Measurements from ENCODE around the gene ZSCAN5B.
"Not testable (repeated sequence)": the region's sequence is repeated elsewhere in the genome, so short reads cannot be mapped to it uniquely, and the experiment has no call there.

Gene ZSCAN5B

DNA sequence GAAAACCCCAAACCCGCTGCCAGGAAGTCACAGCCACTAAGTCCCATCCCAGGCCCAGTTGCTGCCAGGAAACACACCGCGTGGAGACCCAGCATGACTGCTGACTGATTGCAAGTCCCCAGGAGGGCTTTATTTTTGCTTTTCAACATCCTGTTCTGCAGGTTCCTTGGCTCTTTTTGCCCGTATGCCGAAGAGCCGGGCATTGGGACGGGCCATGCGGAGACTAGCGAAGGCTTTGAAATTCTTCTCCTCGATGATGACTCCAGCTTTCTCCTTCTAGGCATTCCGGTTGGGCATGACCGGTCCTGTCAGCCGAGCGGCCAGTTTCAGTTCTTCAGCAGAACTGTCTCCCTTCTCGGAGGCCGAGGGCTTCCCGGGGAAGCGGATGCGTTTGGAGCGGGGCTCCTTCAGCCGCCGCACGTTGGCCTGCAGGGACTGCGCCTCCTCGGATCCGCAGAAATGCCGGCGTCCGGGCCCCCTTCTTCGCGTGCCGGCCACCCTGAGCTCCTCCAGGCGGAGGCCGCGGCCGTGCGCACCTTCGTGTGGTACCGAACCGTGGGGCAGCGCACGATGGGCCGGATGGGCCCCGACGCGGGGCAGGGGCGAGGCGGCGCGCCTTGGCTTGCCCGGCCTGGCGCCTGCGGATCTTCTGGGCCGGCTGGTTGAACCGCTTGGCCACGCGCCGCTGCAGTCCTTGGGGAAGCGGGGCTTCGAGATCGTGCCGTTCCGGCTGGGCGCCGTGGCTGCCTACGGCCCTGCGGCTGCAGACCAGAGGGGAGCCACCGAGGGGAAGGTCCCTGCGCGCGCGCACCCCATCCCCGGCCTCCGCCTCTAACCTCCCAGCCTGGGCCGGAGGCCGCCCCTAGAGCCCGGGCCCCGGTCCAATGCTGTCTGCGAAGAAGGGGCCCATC is 19.7 kb upstream of the ZSCAN5B start:
- DNase-seq (ENCODE audit: low read depth) = no peak
- TF ChIP-seq CTCF (IDR thresholded peaks at IDR 0.05; ENCODE audit: insufficient read depth, low read depth, low read length, missing control alignments) = no peak
- no peak overlapping the region for H3K4me3 ChIP-seq (ENCODE audit: low read depth, low read length)

- no peak for TF ChIP-seq CTCF (IDR thresholded peaks at IDR 0.05; ENCODE audit: insufficient read depth, low read depth, low read length, missing control alignments)
- no peak for DNase-seq (ENCODE audit: low read depth)
Observed at GRCh38 chr19:56211718-56212117, 14.1 kb upstream of the ZSCAN5B start.

GRCh38 chr19:56210036-56210435 is 12.5 kb upstream of the ZSCAN5B start:
- DNase-seq (ENCODE audit: low read depth); H3K4me3 ChIP-seq (ENCODE audit: low read depth, low read length): not testable (repeated sequence)

More at GRCh38 chr19:56211718-56212117, 14.1 kb upstream of the ZSCAN5B start:
- H3K4me3 ChIP-seq (ENCODE audit: low read depth, low read length) = no peak overlapping the region

DNA sequence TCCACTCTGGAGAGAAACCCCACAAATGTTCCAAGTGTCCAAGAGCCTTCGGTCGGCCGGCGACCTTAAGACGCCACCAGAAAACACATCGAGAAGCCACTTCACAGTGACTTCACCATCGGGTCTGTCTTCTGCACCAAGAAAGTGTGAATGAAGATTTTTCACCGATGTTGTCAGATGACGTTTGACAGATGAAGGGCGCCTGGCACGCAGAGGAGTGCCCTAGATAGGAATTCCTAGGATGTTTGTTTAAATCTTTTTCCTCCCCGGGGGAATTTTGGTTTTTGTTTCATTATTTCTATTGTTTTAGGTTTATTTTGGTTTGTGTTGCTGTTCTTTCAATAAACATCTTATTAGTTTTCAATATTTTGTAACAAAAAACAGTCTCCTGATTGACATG is 11.5 kb upstream of the ZSCAN5B start:
- H3K4me3 ChIP-seq (ENCODE audit: low read depth, low read length) = no peak overlapping the region
- TF ChIP-seq CTCF (IDR thresholded peaks at IDR 0.05; ENCODE audit: insufficient read depth, low read depth, low read length, missing control alignments) = no peak
- no peak for DNase-seq (ENCODE audit: low read depth)

DNA sequence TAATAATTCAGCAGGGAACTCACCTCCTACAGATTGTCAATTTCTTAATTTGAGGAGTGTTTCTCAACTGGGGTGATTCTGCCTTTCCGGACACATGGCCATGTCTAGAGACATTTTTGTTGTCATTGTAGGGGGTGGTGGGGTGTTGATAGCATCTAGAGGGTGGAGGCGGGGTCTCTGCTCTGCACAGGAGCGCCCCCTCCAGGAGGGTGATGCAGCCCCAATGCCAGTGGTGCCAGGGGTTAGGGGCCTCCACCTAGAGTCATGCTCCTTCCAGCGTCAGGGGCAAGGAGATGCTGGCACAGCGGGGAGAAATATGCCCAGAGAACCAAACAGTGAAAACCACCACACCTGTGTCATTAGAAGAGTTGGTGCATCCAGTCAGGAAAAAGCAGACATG is 10.0 kb upstream of the ZSCAN5B start:
- DNase-seq (ENCODE audit: low read depth); H3K4me3 ChIP-seq (ENCODE audit: low read depth, low read length): not testable (repeated sequence)

GRCh38 chr19:56201973-56202372 is 4.4 kb upstream of the ZSCAN5B start, which contains the start of gene ZSCAN5C:
Gene ZSCAN5C, plus strand, starts transcription at chr19:56202273. Its CDS starts 3,641 bp downstream, at chr19:56205914.
- no peak for DNase-seq (ENCODE audit: low read depth)
- no peak for TF ChIP-seq CTCF (IDR thresholded peaks at IDR 0.05; ENCODE audit: insufficient read depth, low read depth, low read length, missing control alignments)
- no peak within 1 kb of the TSS for H3K4me3 ChIP-seq (ENCODE audit: low read depth, low read length)

GRCh38 chr19:56199687-56200086 is 2.1 kb upstream of the ZSCAN5B start:
- no peak overlapping the region for H3K4me3 ChIP-seq (ENCODE audit: low read depth, low read length)
- no peak for DNase-seq (ENCODE audit: low read depth)
- no peak for TF ChIP-seq CTCF (IDR thresholded peaks at IDR 0.05; ENCODE audit: insufficient read depth, low read depth, low read length, missing control alignments)
